ENCODE results near the gene MYB.

The MYB gene

DNA sequence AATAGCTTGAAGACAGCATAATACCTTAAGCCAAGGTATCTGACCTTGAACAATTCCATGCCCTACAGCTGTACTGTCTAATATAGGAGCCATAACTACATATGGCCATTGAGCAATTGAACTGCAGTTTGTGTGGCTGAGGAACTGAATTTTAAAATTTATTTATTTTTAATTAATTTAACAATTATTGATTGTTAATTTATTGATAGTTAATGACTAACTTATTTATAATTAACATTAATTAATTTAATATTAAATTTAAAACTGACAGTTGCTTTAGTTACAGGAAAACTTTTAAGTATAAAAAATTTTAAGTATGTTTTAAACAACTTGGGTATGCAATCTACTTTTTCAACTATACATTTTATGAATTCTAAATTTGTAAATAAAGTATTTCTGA is 12.3 kb upstream of the MYB start:
- CTCF ChIA-PET: interaction anchor here (2.6 to 2.7 kb wide), 2 partner anchors 24 to 255 kb away, joined by 9 to 10 read pairs; no protein-coding TSS in a partner anchor
- POLR2A ChIA-PET: no interaction called here
- H3K4me3 ChIP-seq (ENCODE audit: low read depth, low read length): no peak overlapping the region
- TF ChIP-seq, protein P1, sequence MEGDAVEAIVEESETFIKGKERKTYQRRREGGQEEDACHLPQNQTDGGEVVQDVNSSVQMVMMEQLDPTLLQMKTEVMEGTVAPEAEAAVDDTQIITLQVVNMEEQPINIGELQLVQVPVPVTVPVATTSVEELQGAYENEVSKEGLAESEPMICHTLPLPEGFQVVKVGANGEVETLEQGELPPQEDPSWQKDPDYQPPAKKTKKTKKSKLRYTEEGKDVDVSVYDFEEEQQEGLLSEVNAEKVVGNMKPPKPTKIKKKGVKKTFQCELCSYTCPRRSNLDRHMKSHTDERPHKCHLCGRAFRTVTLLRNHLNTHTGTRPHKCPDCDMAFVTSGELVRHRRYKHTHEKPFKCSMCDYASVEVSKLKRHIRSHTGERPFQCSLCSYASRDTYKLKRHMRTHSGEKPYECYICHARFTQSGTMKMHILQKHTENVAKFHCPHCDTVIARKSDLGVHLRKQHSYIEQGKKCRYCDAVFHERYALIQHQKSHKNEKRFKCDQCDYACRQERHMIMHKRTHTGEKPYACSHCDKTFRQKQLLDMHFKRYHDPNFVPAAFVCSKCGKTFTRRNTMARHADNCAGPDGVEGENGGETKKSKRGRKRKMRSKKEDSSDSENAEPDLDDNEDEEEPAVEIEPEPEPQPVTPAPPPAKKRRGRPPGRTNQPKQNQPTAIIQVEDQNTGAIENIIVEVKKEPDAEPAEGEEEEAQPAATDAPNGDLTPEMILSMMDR (IDR thresholded peaks at IDR 0.05; ENCODE audit: insufficient read depth, low read length, missing control alignments): no peak
- no peak for DNase-seq (ENCODE audit: low read depth, low spot score)

- POLR2A ChIA-PET: no interaction called here
- CTCF ChIA-PET: interaction anchor here (1.2 kb wide), 1 partner anchor 11 kb away, joined by 4 read pairs; the partner anchor contains the start of gene MYB
- no peak overlapping the region for H3K4me3 ChIP-seq (ENCODE audit: low read depth, low read length)
- TF ChIP-seq, protein P1 (IDR thresholded peaks at IDR 0.05; ENCODE audit: insufficient read depth, low read length, missing control alignments): no peak
- DNase-seq (ENCODE audit: low read depth, low spot score): no peak
These were observed 10.9 kb upstream of the MYB start for GRCh38 chr6:135170238-135170637.

- ChIA-PET POLR2A (no interaction called here), CTCF (interaction anchor here (1.0 kb wide), 1 partner anchor 26 kb away, joined by 3 read pairs; no protein-coding TSS in a partner anchor)
- TF ChIP-seq, protein P1 (IDR thresholded peaks at IDR 0.05; ENCODE audit: insufficient read depth, low read length, missing control alignments): no peak
- DNase-seq (ENCODE audit: low read depth, low spot score): no peak
- no peak overlapping the region for H3K4me3 ChIP-seq (ENCODE audit: low read depth, low read length)
These were observed 10.3 kb upstream of the MYB start for GRCh38 chr6:135170849-135171248.

DNA sequence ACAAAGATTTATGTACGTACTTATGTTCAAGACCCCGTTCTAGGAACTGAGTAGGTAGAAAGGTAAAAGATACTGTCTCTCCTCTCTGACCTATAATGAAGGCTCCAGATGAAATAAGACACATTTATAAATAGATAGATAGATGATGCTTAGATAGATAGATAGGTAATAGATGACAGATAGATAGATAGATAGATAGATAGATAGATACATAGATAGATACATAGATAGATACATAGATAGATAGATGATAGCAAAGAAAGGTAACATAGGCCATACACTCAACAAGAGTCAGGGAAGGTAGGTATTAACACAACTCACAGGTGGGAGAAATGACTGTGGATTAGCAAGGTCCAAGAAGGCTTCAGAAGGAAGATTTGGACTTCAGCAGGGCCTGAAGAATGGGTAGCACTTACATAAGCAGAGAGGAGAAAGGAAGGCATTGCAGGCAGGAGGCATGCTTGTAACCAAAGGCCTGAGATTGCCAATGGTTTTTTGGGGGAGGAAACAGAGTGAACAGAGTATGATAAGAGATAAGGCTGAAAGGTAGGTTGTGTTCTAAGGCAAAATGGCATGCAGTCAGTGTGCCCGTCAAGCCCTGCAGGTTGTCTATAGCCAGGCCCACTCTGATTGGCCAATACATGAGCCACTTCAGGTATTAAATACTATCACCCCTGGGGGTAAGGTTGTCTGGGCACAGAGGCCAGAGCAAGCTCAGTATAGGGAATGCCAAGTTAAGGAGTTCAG is 7.7 kb upstream of the MYB start:
- no peak overlapping the region for H3K4me3 ChIP-seq (ENCODE audit: low read depth, low read length)
- POLR2A ChIA-PET: no interaction called here
- CTCF ChIA-PET: interaction anchor here (0.9 kb wide), 1 partner anchor 29 kb away, joined by 3 read pairs; no protein-coding TSS in a partner anchor
- TF ChIP-seq, protein P1 (IDR thresholded peaks at IDR 0.05; ENCODE audit: insufficient read depth, low read length, missing control alignments): no peak
- DNase-seq (ENCODE audit: low read depth, low spot score): no peak

- no peak for DNase-seq (ENCODE audit: low read depth, low spot score)
- H3K4me3 ChIP-seq (ENCODE audit: low read depth, low read length): no peak overlapping the region
- POLR2A ChIA-PET: no interaction called here
- TF ChIP-seq, protein P1 (IDR thresholded peaks at IDR 0.05; ENCODE audit: insufficient read depth, low read length, missing control alignments): no peak
- CTCF ChIA-PET: no interaction called here
These were observed 7.1 kb upstream of the MYB start for GRCh38 chr6:135173989-135174484.

DNA sequence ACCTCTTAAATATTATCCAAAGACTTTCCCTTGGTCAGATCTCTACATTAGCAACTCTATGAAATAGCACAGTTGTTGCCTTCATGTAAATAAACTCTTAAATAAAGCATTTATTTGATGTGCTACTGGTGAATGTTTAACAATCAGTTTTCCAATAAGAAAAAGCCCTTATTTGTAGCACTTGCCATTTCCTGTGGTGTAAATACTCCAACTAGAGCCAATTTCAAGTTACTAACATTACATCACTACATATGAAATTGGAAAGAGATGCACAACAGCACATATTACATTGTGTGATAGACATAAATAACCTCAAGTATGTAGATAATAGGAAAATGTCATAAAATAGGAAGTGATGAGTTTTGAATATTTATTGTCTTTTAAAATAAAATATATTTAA is 5.0 kb upstream of the MYB start:
- TF ChIP-seq, protein P1 (IDR thresholded peaks at IDR 0.05; ENCODE audit: insufficient read depth, low read length, missing control alignments): no peak
- H3K4me3 ChIP-seq (ENCODE audit: low read depth, low read length): no peak overlapping the region
- ChIA-PET POLR2A (no interaction called here), CTCF (interaction anchor here (1.1 kb wide), 1 partner anchor 31 kb away, joined by 3 read pairs; no protein-coding TSS in a partner anchor)
- DNase-seq (ENCODE audit: low read depth, low spot score): no peak

Data from AG04449 (cell line).